Embryonic facial prominence (tissue), 1 donor: Measurements from ENCODE around the gene LAMC3.

ENCODE experiments used
- DNase-seq: peaks from one replicate; pipeline ENCODE4 v3.0.0-alpha.2; 2016; ENCODE audit errors: extremely low spot score

Gene LAMC3

DNA sequence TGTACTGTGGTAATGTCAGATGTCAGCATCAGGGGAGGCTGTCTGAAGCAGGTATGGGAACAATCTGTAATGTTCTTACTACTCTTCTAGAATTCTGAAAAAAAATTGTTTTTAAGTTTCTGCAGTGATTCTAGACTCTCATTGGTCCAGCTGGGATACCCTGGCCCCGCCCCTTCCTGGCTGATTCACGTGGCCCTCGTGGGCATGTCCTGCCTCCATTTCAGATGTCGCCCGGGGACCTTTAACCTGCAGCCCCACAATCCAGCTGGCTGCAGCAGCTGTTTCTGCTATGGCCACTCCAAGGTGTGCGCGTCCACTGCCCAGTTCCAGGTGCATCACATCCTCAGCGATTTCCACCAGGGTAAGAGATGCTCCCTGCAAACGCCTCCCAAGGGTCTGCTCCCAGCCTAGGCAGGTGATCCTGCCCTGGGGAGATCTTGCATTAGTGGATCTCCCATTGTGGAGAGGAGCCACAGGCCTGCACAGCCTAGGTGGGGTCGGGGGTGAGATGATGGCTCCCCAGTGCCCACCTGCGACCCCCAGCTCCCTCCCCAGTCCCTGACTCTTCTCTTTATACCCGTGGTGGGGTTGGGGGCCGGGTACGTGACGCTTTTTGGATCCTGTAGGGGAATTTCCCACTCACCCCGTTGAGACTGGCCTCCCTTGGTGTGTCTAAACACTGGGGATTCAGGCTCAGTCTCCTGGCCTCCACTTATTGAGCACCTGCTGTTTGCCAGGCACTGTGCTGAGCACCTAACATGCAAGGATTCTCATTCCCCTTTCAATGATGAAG is 36.5 kb downstream of the LAMC3 start:
- no peak for DNase-seq

- no peak for DNase-seq
These were observed 37.1 kb downstream of the LAMC3 start for GRCh38 chr9:131046093-131046380.

DNA sequence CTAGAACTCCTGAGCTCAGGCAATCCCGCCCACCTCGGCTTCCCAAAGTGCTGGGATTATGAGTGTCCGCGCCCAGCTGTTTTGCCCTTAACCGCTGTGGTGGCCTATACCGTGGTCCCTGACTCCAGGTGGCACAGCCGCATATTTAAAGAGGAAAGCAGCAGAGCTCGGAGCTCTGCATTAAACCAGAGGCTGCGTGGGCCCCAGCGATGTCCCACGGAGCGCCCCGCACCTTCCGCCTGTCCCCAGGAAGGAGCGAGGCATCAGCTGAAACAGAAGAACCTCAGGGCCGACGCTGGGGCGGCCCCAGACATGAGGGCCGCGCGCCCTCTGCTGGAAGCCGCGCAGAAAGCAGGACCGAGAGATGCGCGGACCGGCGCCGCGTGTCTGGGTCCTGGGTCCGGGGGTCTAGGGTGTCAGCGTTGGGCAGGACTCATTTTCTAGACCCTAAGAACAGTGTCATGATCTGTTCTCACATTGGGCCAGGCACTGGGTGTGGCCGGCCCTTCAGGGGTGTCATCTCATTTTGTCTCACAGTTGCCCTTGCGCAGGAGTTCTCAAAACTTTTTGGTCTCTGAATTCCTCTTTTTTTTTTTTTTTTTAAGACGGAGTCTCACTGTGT is 37.7 kb downstream of the LAMC3 start:
- DNase-seq, result peak; percentile 38

DNA sequence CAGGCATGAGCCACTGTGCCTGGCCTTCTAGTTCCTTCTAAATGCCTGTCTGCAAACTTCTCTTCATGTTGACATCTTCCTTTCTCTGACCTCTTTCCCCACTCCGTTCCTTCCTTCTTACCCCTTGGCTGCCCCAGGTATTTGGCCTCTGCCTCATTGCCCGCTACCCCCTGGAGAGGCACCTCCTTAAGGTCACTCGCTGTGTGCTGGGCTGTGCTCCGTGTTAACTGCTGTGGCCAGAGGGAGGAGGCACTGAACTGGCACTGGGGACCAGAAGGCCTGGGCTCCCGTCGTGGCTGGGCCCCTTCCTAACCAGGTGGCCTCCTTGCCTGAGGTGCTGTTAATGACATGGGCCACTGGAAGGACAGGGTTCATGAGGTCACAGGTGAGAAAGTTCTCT is 39.4 kb downstream of the LAMC3 start:
- DNase-seq, result no peak

DNA sequence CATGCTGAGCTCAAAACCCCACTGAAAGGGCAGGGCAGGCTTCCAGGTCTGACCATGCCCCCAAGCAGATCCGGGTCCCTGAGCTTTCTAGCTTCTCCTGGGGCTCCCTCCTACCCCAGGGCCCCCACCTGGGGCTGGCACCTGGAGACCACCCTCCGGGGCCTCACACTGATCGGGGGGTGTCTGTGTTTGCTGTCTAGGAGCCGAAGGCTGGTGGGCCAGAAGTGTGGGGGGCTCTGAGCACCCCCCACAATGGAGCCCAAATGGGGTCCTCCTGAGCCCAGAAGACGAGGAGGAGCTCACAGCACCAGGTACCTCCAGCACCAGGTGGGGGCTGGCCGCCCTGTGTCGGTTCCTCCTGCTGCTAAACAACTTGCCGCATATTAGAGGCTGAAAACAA is 39.8 kb downstream of the LAMC3 start:
- no peak for DNase-seq

- no peak for DNase-seq
These were observed 41.1 kb downstream of the LAMC3 start for GRCh38 chr9:131049829-131050715.

GRCh38 chr9:131050831-131051230 is 41.9 kb downstream of the LAMC3 start:
- DNase-seq, result no peak

- DNase-seq, result no peak
These were observed 42.9 kb downstream of the LAMC3 start for GRCh38 chr9:131051592-131052517.

GRCh38 chr9:131053896-131054295 is 44.9 kb downstream of the LAMC3 start:
- no peak for DNase-seq

GRCh38 chr9:131056781-131057506 is 48.0 kb downstream of the LAMC3 start:
- DNase-seq, result no peak

DNA sequence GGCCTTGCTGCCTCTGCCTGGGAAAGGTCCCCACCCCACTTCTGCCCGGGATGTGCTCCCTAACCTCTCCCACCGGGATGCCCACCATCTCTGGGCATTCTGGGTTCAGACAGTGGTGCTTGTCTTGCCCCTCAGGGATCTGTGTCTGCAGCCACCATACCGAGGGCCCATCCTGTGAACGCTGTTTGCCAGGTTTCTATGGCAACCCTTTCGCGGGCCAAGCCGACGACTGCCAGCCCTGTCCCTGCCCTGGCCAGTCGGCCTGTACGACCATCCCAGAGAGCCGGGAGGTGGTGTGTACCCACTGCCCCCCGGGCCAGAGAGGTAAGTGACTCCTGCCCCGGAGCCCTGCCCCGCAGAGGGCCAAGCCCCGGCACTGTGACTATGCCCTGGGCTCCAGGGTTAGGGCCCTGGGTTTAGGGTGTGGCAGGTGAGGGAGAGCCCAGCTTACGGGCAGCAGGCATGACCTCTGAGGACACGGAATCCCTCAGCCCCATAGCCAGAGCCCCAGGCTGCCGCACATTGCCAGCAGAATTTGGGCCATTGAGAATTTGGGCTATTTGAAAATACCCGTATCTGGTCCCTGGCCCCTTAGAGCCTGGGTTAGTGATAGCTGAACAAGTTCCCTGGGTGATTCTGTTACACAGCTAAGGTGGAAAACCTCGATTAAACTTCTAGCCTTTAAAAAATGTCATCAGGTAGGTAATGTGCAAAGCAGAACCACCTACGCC is 52.1 kb downstream of the LAMC3 start:
- no peak for DNase-seq

GRCh38 chr9:131062969-131063368 is 54.0 kb downstream of the LAMC3 start:
- DNase-seq, result no peak

GRCh38 chr9:131065599-131065998 is 56.6 kb downstream of the LAMC3 start:
- no peak for DNase-seq

- no peak for DNase-seq
These were observed 58.7 kb downstream of the LAMC3 start for GRCh38 chr9:131067625-131068024.

GRCh38 chr9:131068076-131068816 is 59.3 kb downstream of the LAMC3 start:
- DNase-seq, result no peak

DNA sequence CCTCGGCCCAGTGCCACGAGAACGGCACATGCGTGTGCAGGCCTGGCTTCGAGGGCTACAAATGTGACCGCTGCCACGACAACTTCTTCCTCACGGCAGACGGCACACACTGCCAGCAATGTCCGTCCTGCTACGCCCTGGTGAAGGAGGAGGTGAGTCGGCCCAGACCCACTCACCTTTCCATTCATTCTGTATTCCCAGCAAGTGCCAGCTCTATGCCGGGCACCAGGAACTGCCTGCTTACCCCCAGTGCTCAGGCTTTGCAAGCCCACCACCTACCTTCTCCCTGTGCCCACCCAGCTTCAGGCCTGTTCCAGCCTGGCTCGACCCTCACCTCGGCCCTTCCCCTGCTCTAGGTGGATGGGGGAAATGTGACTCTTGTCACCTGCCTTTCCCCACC is 60.7 kb downstream of the LAMC3 start:
- DNase-seq, result no peak

DNA sequence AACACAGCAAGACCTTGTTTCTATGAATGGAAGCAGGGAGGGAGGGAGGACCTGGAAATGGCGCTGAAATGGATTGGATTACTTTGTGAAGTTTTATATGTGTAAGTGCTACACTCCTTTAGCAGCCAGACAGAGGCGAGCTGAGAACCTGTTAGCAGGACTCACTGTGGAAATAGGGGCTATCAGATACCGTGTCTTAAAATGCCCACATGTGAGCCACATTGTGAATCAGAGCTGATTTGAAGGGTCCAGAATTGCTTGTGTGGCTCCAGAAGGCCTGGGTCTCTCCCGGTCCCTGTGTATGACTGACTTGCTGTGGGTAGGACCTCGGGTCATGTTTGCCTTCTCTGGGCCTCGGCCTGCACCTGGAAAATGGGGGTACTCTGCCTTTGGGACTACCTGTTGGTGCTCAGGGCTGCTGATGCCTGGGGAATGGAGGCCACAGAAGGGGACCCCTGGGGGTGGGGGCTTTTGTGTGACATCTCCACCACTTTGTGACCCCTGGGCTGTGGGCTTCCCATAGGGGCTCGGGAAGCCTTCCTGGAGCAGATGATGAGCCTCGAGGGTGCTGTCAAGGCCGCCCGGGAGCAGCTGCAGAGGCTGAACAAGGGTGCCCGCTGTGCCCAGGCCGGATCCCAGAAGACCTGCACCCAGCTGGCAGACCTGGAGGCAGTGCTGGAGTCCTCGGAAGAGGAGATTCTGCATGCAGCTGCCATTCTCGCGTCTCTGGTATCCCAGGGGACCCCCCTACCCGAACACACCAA is 63.3 kb downstream of the LAMC3 start:
- no peak for DNase-seq

DNA sequence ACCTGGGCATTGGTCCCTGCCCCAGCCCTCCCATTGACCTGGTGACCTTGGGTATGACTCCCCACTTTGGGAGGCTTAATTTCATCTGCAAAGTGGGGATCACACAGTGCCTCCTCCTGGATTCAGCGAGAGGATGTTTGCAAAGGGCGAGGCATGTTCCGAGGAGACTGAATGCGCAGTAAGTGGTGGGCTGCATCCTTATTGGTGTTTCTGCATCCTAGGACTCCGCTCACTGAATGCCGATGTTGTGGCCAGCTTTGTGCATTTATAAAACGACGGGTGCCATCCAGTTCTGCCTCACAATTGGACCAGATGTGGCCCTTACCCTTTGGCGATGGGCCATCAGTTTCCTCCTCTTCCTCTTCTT is 63.9 kb downstream of the LAMC3 start:
- no peak for DNase-seq
